ENCODE results near the gene CNPY1. TPM values are rescaled to one million over a fixed set of nuclear protein-coding genes. Genes with fewer than 3 reads are reported as not detected.

The CNPY1 gene
- total and polyA plus RNA-seq, 9 of the 15 experiments (the other 6 are each of a cell fraction or from before 2014, with no cell fraction given) = not detected

GRCh38 chr7:155589001-155589980 lies 42.9 kb upstream of the CNPY1 start:
- TF ChIP-seq THRAP3 (IDR thresholded peaks at IDR 0.05; ENCODE audit: borderline replicate concordance) = no peak
- TF ChIP-seq CBFB (CRISPR knock-in tag; IDR thresholded peaks at IDR 0.05) = peak; percentile 16; the same call in 1 of the 2 replicates
- WGBS (ENCODE audit: insufficient coverage, low coverage, missing lambda C conversion rate) = 26% methylated on average over 29 of the region's 29 CpGs
- H3K27me3 ChIP-seq (ENCODE audit: control insufficient read depth in 2 of 2, insufficient read depth in 2 of 2, low read length in 2 of 2) = peaks cover 64 to 96% of the 10 kb centered on the region in 2 experiments

GRCh38 chr7:155588468-155588998 lies 42.2 kb upstream of the CNPY1 start:
- DNase-seq (ENCODE audit: extremely low read depth in 1 of 4, low spot score in 3 of 4) (no peak), FAIRE-seq (peak; percentile 32), ATAC-seq (no peak)
- WGBS (ENCODE audit: insufficient coverage, low coverage, missing lambda C conversion rate) = 15% methylated on average over 10 of the region's 10 CpGs
- no peak overlapping the region for H3K4me3 ChIP-seq
- no peak overlapping the region for H3K4me2 ChIP-seq (ENCODE audit: insufficient read depth, low read length)
- in situ Hi-C loops (cut with MboI) = no loop called here
- no peak overlapping the region for H3K9ac ChIP-seq (ENCODE audit: insufficient read depth in 1 of 2, low read depth in 2 of 2, low read length in 2 of 2)
- 0 out of 2 replicates have a peak, but pooled peaks cover 3% of the 10 kb centered on the region for H4K20me1 ChIP-seq (replicated peaks; ENCODE audit: control insufficient read depth, insufficient read depth, low read length)
- H3K9me3 ChIP-seq (replicated peaks; ENCODE audit: control insufficient read depth, insufficient read depth, low read depth, low read length) = no peaks in the 10 kb centered on the region
- peaks cover 17 to 28% of the 10 kb centered on the region in 2 experiments; a peak in 4 of 5 replicates for H3K4me1 ChIP-seq (replicated peaks in 1 of 2; ENCODE audit: control insufficient read depth in 2 of 2, insufficient read depth in 2 of 2, low read length in 2 of 2)
- no TSS peak for BruUV-seq (replicated peaks)
- no peak overlapping the region for H2AFZ ChIP-seq (ENCODE audit: low read depth, low read length)
- intact Hi-C loops (cut with micrococcal nuclease) = no loop called here
- peaks cover 2% of the 10 kb centered on the region for H3K9me1 ChIP-seq (ENCODE audit: control insufficient read depth, insufficient read depth, low read length)
- H3K27ac ChIP-seq (ENCODE audit: extremely low read depth, low read depth, low read length) = no peak overlapping the region
- CTCF ChIA-PET (ENCODE audit: low intra/inter-chr PET ratio) = no interaction called here
- peaks cover 68 to 96% of the 10 kb centered on the region in 2 experiments for H3K27me3 ChIP-seq (ENCODE audit: control insufficient read depth in 2 of 2, insufficient read depth in 2 of 2, low read length in 2 of 2)
- no peaks in the 10 kb centered on the region for H3K79me2 ChIP-seq (ENCODE audit: control insufficient read depth, insufficient read depth, low read length)
- H3K36me3 ChIP-seq (ENCODE audit: control insufficient read depth, insufficient read depth, low read length) = no peaks in the 10 kb centered on the region
- POLR2A ChIA-PET = interaction anchor here (0.6 kb wide), 1 partner anchor 331 kb away, joined by 3 read pairs; no protein-coding TSS in a partner anchor
- no peak for TF ChIP-seq ESRRB (CRISPR knock-in tag; IDR thresholded peaks at IDR 0.05; ENCODE audit: borderline replicate concordance)
- 0 out of 2 replicates have a peak, but pooled peaks have one; percentile 30 for TF ChIP-seq SMARCA5 (IDR thresholded peaks at IDR 0.05)
- TF ChIP-seq ZC3H4 (CRISPR knock-in tag; IDR thresholded peaks at IDR 0.05; ENCODE audit: borderline replicate concordance) = no peak
- TF ChIP-seq RBM15 (IDR thresholded peaks at IDR 0.05; ENCODE audit: insufficient read depth, low read length) = no peak
- no peak for TF ChIP-seq BDP1 (IDR thresholded peaks at IDR 0.05; ENCODE audit: insufficient read depth, insufficient read length)
- no peak for TF ChIP-seq HBP1 (CRISPR knock-in tag; IDR thresholded peaks at IDR 0.05)
- no peak for TF ChIP-seq PRPF4 (IDR thresholded peaks at IDR 0.05; ENCODE audit: insufficient read depth, low read depth, low read length, poor library complexity, severe bottlenecking)
- no peak for TF ChIP-seq E2F3 (CRISPR knock-in tag; IDR thresholded peaks at IDR 0.05)
- no peak for TF ChIP-seq ZNF263 (CRISPR knock-in tag; IDR thresholded peaks at IDR 0.05; ENCODE audit: borderline replicate concordance)
- TF ChIP-seq MAZ (CRISPR knock-in tag; conservative IDR thresholded peaks at IDR 0.05 in 1 of 2, IDR thresholded peaks at IDR 0.05 in 1 of 2) = no peak

More at GRCh38 chr7:155589001-155589980, 42.9 kb upstream of the CNPY1 start:
- Histone ChIP-seq H3K9me3 (replicated peaks; ENCODE audit: control insufficient read depth, insufficient read depth, low read depth, low read length) (no peaks in the 10 kb centered on the region), H3K27ac (ENCODE audit: extremely low read depth, low read depth, low read length) (no peak overlapping the region), H3K4me2 (ENCODE audit: insufficient read depth, low read length) (no peak overlapping the region), H3K9me1 (ENCODE audit: control insufficient read depth, insufficient read depth, low read length) (peaks cover 2% of the 10 kb centered on the region), H3K4me1 (replicated peaks in 1 of 2; ENCODE audit: control insufficient read depth in 2 of 2, insufficient read depth in 2 of 2, low read length in 2 of 2) (peaks cover 17 to 28% of the 10 kb centered on the region in 2 experiments; a peak in 4 of 5 replicates), H3K79me2 (ENCODE audit: control insufficient read depth, insufficient read depth, low read length) (no peaks in the 10 kb centered on the region), H3K36me3 (ENCODE audit: control insufficient read depth, insufficient read depth, low read length) (no peaks in the 10 kb centered on the region), H2AFZ (ENCODE audit: low read depth, low read length) (no peak overlapping the region), H4K20me1 (replicated peaks; ENCODE audit: control insufficient read depth, insufficient read depth, low read length) (0 out of 2 replicates have a peak, but pooled peaks cover 3% of the 10 kb centered on the region), H3K4me3 (no peak overlapping the region), H3K9ac (ENCODE audit: insufficient read depth in 1 of 2, low read depth in 2 of 2, low read length in 2 of 2) (peak overlapping the region in 1 of 2 experiments; percentile 23; a peak in 1 of 4 replicates)
- no peak for DNase-seq (ENCODE audit: extremely low read depth in 1 of 4, low spot score in 3 of 4)
- CTCF ChIA-PET (ENCODE audit: low intra/inter-chr PET ratio) = no interaction called here
- no TSS peak for BruUV-seq (replicated peaks)
- no peak for ATAC-seq
- no peak for FAIRE-seq
- intact Hi-C loops (cut with micrococcal nuclease) (no loop called here), in situ Hi-C loops (cut with MboI) (no loop called here)
- POLR2A ChIA-PET = interaction anchor here (0.6 to 1.1 kb wide), 2 partner anchors 23 to 332 kb away, joined by 3 read pairs; no protein-coding TSS in a partner anchor

All from K562 (cell line).